ENCODE data around the gene SLC4A3. TPM values are rescaled to one million over a fixed set of nuclear protein-coding genes. Genes with fewer than 3 reads are reported as not detected.
A peak's percentile ranks its signal among the peaks of the same experiment; 100 is the strongest.

Gene SLC4A3
- total and polyA plus RNA-seq, 2 of the 13 experiments (the other 11 are each of a cell fraction or from before 2014, with no cell fraction given): 0.18 to 0.95 TPM

DNA sequence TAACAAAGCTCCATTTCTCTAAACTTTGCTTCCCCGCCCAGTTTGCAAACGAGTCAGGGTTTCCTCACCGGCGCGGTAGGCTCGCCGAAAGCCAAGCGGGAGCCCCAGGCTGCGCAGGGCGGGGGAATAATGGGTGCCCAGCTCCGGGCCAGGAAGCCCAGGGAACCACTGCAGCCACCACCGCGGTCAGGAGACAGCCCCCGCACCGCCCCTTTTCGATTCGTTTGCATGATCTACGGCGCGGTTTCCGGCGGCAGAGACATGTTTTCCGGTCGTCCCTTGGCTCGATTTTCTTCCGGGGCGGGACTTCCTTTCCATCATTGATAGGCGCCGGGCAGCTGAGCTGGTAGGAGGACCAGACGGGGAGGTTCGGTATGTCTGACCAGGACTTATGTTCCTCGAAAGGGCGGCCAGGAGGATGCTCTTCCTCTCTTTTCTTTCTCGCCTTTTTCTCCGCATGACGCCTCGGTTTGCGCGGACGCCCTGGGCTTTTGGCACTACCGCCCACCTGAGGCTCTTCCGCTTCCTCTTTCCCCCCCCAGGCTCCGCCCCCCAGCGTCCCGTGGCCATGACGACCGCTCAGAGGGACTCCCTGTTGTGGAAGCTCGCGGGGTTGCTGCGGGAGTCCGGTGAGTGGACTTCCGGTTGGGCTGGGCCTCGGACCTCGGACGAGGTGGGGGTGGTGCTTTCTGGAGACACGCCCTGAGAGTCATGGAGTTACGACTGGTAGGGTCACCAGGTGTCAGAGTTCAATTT is 29.7 kb upstream of the SLC4A3 start, which contains the start of gene STK11IP (continued):
- TF ChIP-seq HNRNPH1 (optimal IDR thresholded peaks at IDR 0.05; ENCODE audit: low read depth, low read length): no peak
- TF ChIP-seq, protein P1, sequence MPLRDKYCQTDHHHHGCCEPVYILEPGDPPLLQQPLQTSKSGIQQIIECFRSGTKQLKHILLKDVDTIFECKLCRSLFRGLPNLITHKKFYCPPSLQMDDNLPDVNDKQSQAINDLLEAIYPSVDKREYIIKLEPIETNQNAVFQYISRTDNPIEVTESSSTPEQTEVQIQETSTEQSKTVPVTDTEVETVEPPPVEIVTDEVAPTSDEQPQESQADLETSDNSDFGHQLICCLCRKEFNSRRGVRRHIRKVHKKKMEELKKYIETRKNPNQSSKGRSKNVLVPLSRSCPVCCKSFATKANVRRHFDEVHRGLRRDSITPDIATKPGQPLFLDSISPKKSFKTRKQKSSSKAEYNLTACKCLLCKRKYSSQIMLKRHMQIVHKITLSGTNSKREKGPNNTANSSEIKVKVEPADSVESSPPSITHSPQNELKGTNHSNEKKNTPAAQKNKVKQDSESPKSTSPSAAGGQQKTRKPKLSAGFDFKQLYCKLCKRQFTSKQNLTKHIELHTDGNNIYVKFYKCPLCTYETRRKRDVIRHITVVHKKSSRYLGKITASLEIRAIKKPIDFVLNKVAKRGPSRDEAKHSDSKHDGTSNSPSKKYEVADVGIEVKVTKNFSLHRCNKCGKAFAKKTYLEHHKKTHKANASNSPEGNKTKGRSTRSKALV (CRISPR knock-in tag; IDR thresholded peaks at IDR 0.05): peak; percentile 84
- no peak for TF ChIP-seq ZNF562 (CRISPR knock-in tag; IDR thresholded peaks at IDR 0.05; ENCODE audit: borderline replicate concordance)
- peak; percentile 97 for TF ChIP-seq ELF1 (CRISPR knock-in tag; IDR thresholded peaks at IDR 0.05)
- TF ChIP-seq IKZF4 (CRISPR knock-in tag; IDR thresholded peaks at IDR 0.05; ENCODE audit: borderline replicate concordance, low read depth, not compliant biosample characterization): no peak
- TF ChIP-seq, protein P2, sequence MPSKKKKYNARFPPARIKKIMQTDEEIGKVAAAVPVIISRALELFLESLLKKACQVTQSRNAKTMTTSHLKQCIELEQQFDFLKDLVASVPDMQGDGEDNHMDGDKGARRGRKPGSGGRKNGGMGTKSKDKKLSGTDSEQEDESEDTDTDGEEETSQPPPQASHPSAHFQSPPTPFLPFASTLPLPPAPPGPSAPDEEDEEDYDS (CRISPR knock-in tag; IDR thresholded peaks at IDR 0.05): peak; percentile 92
- TF ChIP-seq, protein P3, sequence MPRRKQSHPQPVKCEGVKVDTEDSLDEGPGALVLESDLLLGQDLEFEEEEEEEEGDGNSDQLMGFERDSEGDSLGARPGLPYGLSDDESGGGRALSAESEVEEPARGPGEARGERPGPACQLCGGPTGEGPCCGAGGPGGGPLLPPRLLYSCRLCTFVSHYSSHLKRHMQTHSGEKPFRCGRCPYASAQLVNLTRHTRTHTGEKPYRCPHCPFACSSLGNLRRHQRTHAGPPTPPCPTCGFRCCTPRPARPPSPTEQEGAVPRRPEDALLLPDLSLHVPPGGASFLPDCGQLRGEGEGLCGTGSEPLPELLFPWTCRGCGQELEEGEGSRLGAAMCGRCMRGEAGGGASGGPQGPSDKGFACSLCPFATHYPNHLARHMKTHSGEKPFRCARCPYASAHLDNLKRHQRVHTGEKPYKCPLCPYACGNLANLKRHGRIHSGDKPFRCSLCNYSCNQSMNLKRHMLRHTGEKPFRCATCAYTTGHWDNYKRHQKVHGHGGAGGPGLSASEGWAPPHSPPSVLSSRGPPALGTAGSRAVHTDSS (CRISPR knock-in tag; conservative IDR thresholded peaks at IDR 0.05): no peak
- peak; percentile 10 for TF ChIP-seq PRPF4 (IDR thresholded peaks at IDR 0.05; ENCODE audit: low read depth, low read length, poor library complexity, severe bottlenecking)
- no peak for TF ChIP-seq ZNF672 (CRISPR knock-in tag; IDR thresholded peaks at IDR 0.05)
- TF ChIP-seq KLF6 (CRISPR knock-in tag; IDR thresholded peaks at IDR 0.05): peak; percentile 82; the same call in 1 of the 2 replicates
- TF ChIP-seq AGO1 (IDR thresholded peaks at IDR 0.05; ENCODE audit: low read depth, low read length, poor library complexity, severe bottlenecking): no peak
- TF ChIP-seq, protein P4, sequence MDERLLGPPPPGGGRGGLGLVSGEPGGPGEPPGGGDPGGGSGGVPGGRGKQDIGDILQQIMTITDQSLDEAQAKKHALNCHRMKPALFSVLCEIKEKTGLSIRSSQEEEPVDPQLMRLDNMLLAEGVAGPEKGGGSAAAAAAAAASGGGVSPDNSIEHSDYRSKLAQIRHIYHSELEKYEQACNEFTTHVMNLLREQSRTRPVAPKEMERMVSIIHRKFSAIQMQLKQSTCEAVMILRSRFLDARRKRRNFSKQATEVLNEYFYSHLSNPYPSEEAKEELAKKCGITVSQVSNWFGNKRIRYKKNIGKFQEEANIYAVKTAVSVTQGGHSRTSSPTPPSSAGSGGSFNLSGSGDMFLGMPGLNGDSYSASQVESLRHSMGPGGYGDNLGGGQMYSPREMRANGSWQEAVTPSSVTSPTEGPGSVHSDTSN (CRISPR knock-in tag; IDR thresholded peaks at IDR 0.05): no peak
- TF ChIP-seq, protein P5, sequence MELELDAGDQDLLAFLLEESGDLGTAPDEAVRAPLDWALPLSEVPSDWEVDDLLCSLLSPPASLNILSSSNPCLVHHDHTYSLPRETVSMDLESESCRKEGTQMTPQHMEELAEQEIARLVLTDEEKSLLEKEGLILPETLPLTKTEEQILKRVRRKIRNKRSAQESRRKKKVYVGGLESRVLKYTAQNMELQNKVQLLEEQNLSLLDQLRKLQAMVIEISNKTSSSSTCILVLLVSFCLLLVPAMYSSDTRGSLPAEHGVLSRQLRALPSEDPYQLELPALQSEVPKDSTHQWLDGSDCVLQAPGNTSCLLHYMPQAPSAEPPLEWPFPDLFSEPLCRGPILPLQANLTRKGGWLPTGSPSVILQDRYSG (CRISPR knock-in tag; IDR thresholded peaks at IDR 0.05): no peak
- TF ChIP-seq, protein P6, sequence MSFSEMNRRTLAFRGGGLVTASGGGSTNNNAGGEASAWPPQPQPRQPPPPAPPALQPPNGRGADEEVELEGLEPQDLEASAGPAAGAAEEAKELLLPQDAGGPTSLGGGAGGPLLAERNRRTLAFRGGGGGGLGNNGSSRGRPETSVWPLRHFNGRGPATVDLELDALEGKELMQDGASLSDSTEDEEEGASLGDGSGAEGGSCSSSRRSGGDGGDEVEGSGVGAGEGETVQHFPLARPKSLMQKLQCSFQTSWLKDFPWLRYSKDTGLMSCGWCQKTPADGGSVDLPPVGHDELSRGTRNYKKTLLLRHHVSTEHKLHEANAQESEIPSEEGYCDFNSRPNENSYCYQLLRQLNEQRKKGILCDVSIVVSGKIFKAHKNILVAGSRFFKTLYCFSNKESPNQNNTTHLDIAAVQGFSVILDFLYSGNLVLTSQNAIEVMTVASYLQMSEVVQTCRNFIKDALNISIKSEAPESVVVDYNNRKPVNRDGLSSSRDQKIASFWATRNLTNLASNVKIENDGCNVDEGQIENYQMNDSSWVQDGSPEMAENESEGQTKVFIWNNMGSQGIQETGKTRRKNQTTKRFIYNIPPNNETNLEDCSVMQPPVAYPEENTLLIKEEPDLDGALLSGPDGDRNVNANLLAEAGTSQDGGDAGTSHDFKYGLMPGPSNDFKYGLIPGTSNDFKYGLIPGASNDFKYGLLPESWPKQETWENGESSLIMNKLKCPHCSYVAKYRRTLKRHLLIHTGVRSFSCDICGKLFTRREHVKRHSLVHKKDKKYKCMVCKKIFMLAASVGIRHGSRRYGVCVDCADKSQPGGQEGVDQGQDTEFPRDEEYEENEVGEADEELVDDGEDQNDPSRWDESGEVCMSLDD (CRISPR knock-in tag; IDR thresholded peaks at IDR 0.05; ENCODE audit: borderline replicate concordance): no peak
- TF ChIP-seq KLF11 (CRISPR knock-in tag; IDR thresholded peaks at IDR 0.05): peak; percentile 44; the same call in 1 of the 2 replicates
- TF ChIP-seq, protein P7, sequence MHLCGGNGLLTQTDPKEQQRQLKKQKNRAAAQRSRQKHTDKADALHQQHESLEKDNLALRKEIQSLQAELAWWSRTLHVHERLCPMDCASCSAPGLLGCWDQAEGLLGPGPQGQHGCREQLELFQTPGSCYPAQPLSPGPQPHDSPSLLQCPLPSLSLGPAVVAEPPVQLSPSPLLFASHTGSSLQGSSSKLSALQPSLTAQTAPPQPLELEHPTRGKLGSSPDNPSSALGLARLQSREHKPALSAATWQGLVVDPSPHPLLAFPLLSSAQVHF (CRISPR knock-in tag; IDR thresholded peaks at IDR 0.05): peak; percentile 1; the same call in 1 of the 2 replicates
- TF ChIP-seq, protein P8, sequence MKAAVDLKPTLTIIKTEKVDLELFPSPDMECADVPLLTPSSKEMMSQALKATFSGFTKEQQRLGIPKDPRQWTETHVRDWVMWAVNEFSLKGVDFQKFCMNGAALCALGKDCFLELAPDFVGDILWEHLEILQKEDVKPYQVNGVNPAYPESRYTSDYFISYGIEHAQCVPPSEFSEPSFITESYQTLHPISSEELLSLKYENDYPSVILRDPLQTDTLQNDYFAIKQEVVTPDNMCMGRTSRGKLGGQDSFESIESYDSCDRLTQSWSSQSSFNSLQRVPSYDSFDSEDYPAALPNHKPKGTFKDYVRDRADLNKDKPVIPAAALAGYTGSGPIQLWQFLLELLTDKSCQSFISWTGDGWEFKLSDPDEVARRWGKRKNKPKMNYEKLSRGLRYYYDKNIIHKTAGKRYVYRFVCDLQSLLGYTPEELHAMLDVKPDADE (CRISPR knock-in tag; IDR thresholded peaks at IDR 0.05): peak; percentile 76; the same call in 1 of the 2 replicates
